Measurements from ENCODE around the gene CXCL9. TPM values are rescaled to one million over a fixed set of nuclear protein-coding genes. Genes with fewer than 3 reads are reported as not detected.

The CXCL9 gene
- total RNA-seq, 4 donors from 2014 or later, result 0.19 to 0.48 (median 0.34) TPM; not detected in 1

Other genes starting within 250 kb of the CXCL9 start
- gene PPEF2, start 105.1 kb downstream of the CXCL9 start, total RNA-seq, result not detected
- gene NAAA, start 66.5 kb downstream of the CXCL9 start, total RNA-seq, result 10 to 100 TPM; 26.9 to 68.6 (median 47.0) TPM
- 10 to 100 TPM; 29.2 to 32.9 (median 31.1) TPM for gene SDAD1, start 16.6 kb downstream of the CXCL9 start, total RNA-seq
- gene CXCL10, start 16.0 kb upstream of the CXCL9 start, total RNA-seq, result not detected
- gene CXCL11, start 28.6 kb upstream of the CXCL9 start, total RNA-seq, result under 1 TPM in 1 of 4 donors, not detected in 3; 0.72 TPM
- 1 to 10 TPM in 1 of 4 donors, under 1 TPM in 1, not detected in 2; 0.48 to 1.5 TPM for gene ART3, start 67.2 kb upstream of the CXCL9 start, total RNA-seq
- gene NUP54, start 140.9 kb upstream of the CXCL9 start, total RNA-seq, result 10 to 100 TPM; 30.2 to 36.6 (median 33.4) TPM
- 100 to 1,000 TPM in 2 of 4 donors, 10 to 100 TPM in 2; 87.6 to 107 (median 95.8) TPM for gene SCARB2, start 206.3 kb upstream of the CXCL9 start, total RNA-seq
- gene FAM47E, start 244.2 kb upstream of the CXCL9 start, total RNA-seq, result 1 to 10 TPM in 2 of 4 donors, under 1 TPM in 2; 0.30 to 5.3 (median 0.98) TPM